HepG2 (cell line): ENCODE results near the gene MEIOB.

Experiments
- GABPA ChIP-seq, 2 experiments: IDR thresholded peaks; 2 replicates each; pipeline ENCODE4 v1.6.1; 2011 to 2016; ENCODE audit warnings: low read depth in 2 of 2, low read length in 1 of 2, missing biosample characterization in 1 of 2, missing genetic modification characterization in 1 of 2
- JUN ChIP-seq: sonication (generic); formaldehyde crosslinking; IDR thresholded peaks from 2 replicates; pipeline ENCODE4 v1.4.0; 2020; ENCODE audit warnings: mild to moderate bottlenecking, missing genetic modification reagents
- KLF16 ChIP-seq, 2 experiments: sonication (generic) in 1 of 2; formaldehyde crosslinking in 1 of 2; IDR thresholded peaks; 2 replicates each; pipeline versions ENCODE4 v1.6.1 to v1.8.0; 2016 to 2023; ENCODE audit warnings: missing genetic modification reagents in 2 of 2, missing compliant biosample characterization in 1 of 2
- NFKBIZ ChIP-seq: IDR thresholded peaks from 2 replicates; pipeline ENCODE4 v1.6.1; 2018; ENCODE audit warnings: missing genetic modification reagents, missing compliant biosample characterization
- ZIK1 ChIP-seq: sonication (generic); formaldehyde crosslinking; IDR thresholded peaks from 2 replicates; pipeline ENCODE4 v1.5.0; 2020; ENCODE audit warnings: mild to moderate bottlenecking, low read depth, missing genetic modification reagents, borderline replicate concordance
- ZNF878 ChIP-seq: sonication (generic); formaldehyde crosslinking; IDR thresholded peaks from 2 replicates; pipeline ENCODE4 v1.8.1; 2023; ENCODE audit warnings: mild to moderate bottlenecking, missing genetic modification reagents, moderate library complexity
- ZSCAN9 ChIP-seq: IDR thresholded peaks from 2 replicates; pipeline ENCODE4 v1.6.1; 2016; ENCODE audit warnings: borderline replicate concordance
- TF ChIP-seq, protein P1 (sequence below): IDR thresholded peaks from 2 replicates; pipeline ENCODE4 v1.6.1; 2012; ENCODE audit warnings: inconsistent platforms

DNA sequence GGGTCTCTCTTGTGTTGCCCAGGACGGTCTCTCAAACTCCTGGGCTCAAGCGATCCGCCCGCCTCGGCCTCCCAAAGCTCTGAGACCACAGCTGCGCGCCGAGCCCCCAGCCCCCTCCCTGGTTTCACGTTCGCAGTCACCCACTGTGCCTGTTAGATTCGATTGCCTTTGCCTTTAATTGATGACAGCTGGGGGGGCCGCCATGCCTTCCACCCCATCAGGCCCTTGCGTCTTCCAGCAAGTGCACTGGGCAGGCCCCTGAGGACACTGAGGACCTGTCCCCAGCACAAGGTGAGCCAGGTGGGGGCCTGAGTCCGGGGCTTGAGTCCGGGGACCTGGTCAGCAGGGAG, 81.7 kb downstream of the MEIOB start:
- TF ChIP-seq NFKBIZ = no peak
- no peak for TF ChIP-seq ZSCAN9 (CRISPR knock-in tag)
- TF ChIP-seq KLF16 (CRISPR knock-in tag; IDR thresholded peaks at IDR 0.05) = no peak
- no peak for TF ChIP-seq GABPA (IDR thresholded peaks at IDR 0.05; ENCODE audit: low read depth, low read length)
- no peak for TF ChIP-seq GABPA (CRISPR knock-in tag; IDR thresholded peaks at IDR 0.05; ENCODE audit: low read depth)
- no peak for TF ChIP-seq JUN
- no peak for TF ChIP-seq ZNF878 (CRISPR knock-in tag)
- TF ChIP-seq ZIK1 (CRISPR knock-in tag) = no peak
- TF ChIP-seq, protein P1, sequence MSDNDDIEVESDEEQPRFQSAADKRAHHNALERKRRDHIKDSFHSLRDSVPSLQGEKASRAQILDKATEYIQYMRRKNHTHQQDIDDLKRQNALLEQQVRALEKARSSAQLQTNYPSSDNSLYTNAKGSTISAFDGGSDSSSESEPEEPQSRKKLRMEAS = no peak
